ENCODE data around the gene PAOX. TPM values are rescaled to one million over a fixed set of nuclear protein-coding genes. Genes with fewer than 3 reads are reported as not detected.

PAOX gene
- total RNA-seq, 4 donors from 2014 or later = 7.1 to 14.5 (median 9.6) TPM

- no peak for TF ChIP-seq POLR2AphosphoS5 (IDR thresholded peaks at IDR 0.05)
- no peak for TF ChIP-seq EP300 (IDR thresholded peaks at IDR 0.05)
- no peak for TF ChIP-seq POLR2A (IDR thresholded peaks at IDR 0.05)
- TF ChIP-seq CTCF (IDR thresholded peaks at IDR 0.05) = no peak
- Histone ChIP-seq H3K4me1 (peaks cover 0 to 19% (median 7%) of the 10 kb centered on the region in 3 donors), H3K27me3 (no peaks in the 10 kb centered on the region), H3K36me3 (peaks cover 0 to 85% of the 10 kb centered on the region in 2 donors), H3K27ac (no peak overlapping the region), H3K4me3 (no peak overlapping the region), H3K9me3 (no peaks in the 10 kb centered on the region)
- 80% methylated on average over 3 of the region's 19 CpGs; no CpG with 5 or more reads in 1 of the 2 donors for WGBS, 2 donors (ENCODE audit: low coverage in 1 of 2)
- no peak for ATAC-seq
Observed at GRCh38 chr10:133399123-133399601, 20.1 kb downstream of the PAOX start.

DNA sequence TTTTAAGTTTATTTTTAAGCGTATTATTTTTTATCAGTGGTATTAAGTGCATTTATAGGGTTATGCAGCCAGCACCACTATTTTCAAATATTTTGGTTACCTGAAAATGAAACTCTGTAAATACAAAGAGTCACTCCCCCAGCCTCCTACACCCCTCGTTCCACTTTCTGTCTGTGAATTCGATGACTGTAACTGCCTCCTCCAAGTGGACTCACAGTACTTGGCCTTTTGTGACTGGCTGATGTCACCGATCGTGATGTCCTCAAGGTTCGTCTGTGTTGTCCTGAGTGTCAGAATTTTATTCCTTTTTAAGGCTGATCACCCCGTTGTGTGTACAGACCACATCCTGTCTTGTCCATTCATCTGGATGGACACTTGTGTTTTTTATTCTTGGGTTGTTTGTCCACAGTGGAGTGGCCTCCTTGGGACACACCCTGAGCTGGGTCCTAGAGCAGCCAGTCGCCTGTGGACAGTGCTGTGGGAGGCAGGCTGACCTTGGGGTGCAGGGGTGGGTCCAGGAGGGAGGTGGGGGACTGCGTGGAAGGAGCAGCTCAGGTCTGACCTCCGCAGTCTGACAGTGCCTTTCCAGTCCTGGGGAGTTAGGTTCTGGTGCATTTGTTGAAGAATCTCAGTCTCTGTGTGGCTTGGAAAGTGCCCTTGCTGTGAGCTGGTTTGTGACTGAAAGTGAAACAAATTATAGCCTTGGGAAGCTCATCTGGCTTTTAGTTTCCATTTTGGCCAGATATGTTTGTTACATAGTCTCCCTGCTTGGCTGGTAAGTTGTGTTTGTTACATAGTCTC is 21.8 kb downstream of the PAOX start:
- H3K27me3 ChIP-seq = no peaks in the 10 kb centered on the region
- ATAC-seq = no peak
- peaks cover 0 to 97% of the 10 kb centered on the region in 2 donors for H3K36me3 ChIP-seq
- TF ChIP-seq POLR2AphosphoS5 (IDR thresholded peaks at IDR 0.05) (no peak), CTCF (IDR thresholded peaks at IDR 0.05) (no peak)
- H3K9me3 ChIP-seq = no peaks in the 10 kb centered on the region
- H3K4me3 ChIP-seq = no peak overlapping the region
- WGBS, 2 donors (ENCODE audit: low coverage in 1 of 2) = 82 to 84% methylated on average over 4 to 7 of the region's 10 CpGs
- H3K27ac ChIP-seq = no peak overlapping the region
- H3K4me1 ChIP-seq = peaks cover 0 to 5% (median 0%) of the 10 kb centered on the region in 3 donors

DNA sequence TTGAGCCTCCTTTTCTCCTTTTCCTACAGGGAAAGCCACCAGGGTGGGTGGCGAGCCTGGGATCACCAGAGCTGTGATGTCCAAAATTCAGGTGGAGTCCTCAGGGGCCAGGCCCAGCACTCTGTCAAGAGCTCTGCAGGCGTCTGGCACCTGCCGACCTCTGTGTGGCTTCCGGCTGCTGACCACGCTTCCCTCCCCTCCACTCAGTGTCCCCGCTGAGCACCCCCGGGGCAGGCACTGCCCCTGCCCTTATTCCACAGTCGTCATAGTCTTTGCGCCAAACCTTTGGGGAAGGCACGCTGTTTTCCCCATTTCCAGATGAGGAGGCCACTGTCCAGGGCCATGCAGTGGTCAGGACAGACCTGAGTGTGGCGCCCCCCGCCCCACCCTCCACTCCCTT is 22.4 kb downstream of the PAOX start:
- no peaks in the 10 kb centered on the region for H3K4me1 ChIP-seq
- 92 to 98% methylated on average over 6 to 11 of the region's 12 CpGs for WGBS, 2 donors (ENCODE audit: low coverage in 1 of 2)
- no peak overlapping the region for H3K27ac ChIP-seq
- no peak overlapping the region for H3K4me3 ChIP-seq
- H3K27me3 ChIP-seq = no peaks in the 10 kb centered on the region
- no peak for ATAC-seq
- TF ChIP-seq CTCF (IDR thresholded peaks at IDR 0.05) (no peak), EP300 (IDR thresholded peaks at IDR 0.05) (no peak), POLR2AphosphoS5 (IDR thresholded peaks at IDR 0.05) (no peak), POLR2A (IDR thresholded peaks at IDR 0.05) (no peak)
- peaks cover 0 to 97% of the 10 kb centered on the region in 2 donors for H3K36me3 ChIP-seq
- H3K9me3 ChIP-seq = no peaks in the 10 kb centered on the region

- no peaks in the 10 kb centered on the region for H3K4me1 ChIP-seq
- TF ChIP-seq POLR2AphosphoS5 (IDR thresholded peaks at IDR 0.05) = no peak
- TF ChIP-seq POLR2A (IDR thresholded peaks at IDR 0.05) = no peak
- no peak for TF ChIP-seq EP300 (IDR thresholded peaks at IDR 0.05)
- no peak for TF ChIP-seq CTCF (IDR thresholded peaks at IDR 0.05)
- no peak overlapping the region for H3K4me3 ChIP-seq
- H3K27ac ChIP-seq = no peak overlapping the region
- ATAC-seq = no peak
- no peaks in the 10 kb centered on the region for H3K9me3 ChIP-seq
- peaks cover 0 to 97% of the 10 kb centered on the region in 2 donors for H3K36me3 ChIP-seq
- WGBS, 2 donors (ENCODE audit: low coverage in 1 of 2) = 92% methylated on average over 2 of the region's 21 CpGs; no CpG with 5 or more reads in 1 of the 2 donors
- H3K27me3 ChIP-seq = no peaks in the 10 kb centered on the region
Observed at GRCh38 chr10:133401981-133402725, 23.1 kb downstream of the PAOX start.
